ENCODE results near the gene LIMA1.

DNA sequence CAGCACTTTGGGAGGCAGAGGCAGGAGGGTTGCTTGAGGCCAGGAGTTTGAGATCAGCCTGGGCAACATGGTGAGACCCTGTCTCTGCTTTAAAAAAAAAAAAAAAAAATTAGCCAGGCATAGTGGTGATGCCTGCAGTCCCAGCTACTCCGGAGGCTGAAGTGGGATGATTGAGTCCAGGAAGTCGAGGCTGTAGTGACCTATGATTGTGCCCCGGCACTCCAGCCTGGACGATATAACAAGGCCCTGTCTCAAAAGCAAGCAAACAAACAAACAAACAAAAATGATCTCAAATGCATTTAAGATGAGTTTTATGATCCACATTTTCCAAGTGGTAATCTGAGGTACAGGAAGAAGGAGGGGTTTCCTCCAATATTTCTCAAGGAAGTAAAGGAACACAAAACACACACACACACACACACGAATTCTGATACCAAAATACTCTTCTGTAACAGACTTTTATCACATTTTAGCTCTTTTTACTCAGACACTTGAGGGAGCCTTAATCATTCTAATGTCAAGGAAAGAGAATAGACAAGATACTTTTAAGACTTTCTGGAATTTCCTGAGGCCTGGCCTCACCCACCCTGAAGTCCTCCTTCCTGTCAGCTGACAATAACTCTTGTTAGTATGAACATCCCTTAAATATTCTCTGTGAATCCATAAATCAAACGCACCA lies 71.8 kb downstream of the LIMA1 start:
- TF ChIP-seq CTCF (IDR thresholded peaks at IDR 0.05) (peak in 2 of 4 experiments; percentile 7 to 11), POLR2A (IDR thresholded peaks at IDR 0.05) (no peak)
